ENCODE data around the gene CACNA2D2. TPM values are rescaled to one million over a fixed set of nuclear protein-coding genes. Genes with fewer than 3 reads are reported as not detected.

CACNA2D2 gene
- total RNA-seq, 4 donors from 2014 or later, result 0.31 to 1.7 (median 0.66) TPM

DNA sequence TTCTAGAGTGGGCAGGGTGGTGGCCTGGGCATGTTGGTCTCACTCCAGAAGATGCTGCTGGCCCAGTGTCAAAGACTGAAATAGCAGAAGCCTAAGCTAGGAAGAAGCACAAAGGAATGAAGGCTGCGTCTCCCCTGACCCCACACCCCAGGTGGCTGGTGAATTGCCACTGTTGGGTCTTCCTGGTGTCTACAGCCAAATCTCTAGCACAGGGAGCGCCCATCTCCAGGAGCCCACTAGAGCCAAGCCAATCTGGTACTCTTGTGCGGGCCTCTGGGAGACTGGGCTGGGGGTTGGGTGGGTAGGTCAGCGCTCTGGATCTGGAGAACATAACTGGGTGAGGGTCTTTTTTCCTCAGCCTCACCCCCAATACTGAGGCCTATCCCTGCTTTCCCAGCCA is 176.3 kb downstream of the CACNA2D2 start:
- Histone ChIP-seq H3K4me3 (peak overlapping the region; percentile 91 to 100), H3K27ac (peak overlapping the region in 3 of 4 donors; percentile 88 to 93 (median 92)), H3K36me3 (peaks cover 0 to 54% of the 10 kb centered on the region in 2 donors), H3K9me3 (no peaks in the 10 kb centered on the region), H3K27me3 (no peaks in the 10 kb centered on the region), H3K4me1 (peaks cover 0 to 74% (median 27%) of the 10 kb centered on the region in 3 donors)
- WGBS, 2 donors (ENCODE audit: low coverage in 1 of 2), result no CpG with 5 or more reads among the region's 4 CpGs
- ATAC-seq, result no peak
- TF ChIP-seq POLR2A (IDR thresholded peaks at IDR 0.05) (no peak), POLR2AphosphoS5 (IDR thresholded peaks at IDR 0.05) (no peak), EP300 (IDR thresholded peaks at IDR 0.05) (no peak)
- TF ChIP-seq, protein P1, sequence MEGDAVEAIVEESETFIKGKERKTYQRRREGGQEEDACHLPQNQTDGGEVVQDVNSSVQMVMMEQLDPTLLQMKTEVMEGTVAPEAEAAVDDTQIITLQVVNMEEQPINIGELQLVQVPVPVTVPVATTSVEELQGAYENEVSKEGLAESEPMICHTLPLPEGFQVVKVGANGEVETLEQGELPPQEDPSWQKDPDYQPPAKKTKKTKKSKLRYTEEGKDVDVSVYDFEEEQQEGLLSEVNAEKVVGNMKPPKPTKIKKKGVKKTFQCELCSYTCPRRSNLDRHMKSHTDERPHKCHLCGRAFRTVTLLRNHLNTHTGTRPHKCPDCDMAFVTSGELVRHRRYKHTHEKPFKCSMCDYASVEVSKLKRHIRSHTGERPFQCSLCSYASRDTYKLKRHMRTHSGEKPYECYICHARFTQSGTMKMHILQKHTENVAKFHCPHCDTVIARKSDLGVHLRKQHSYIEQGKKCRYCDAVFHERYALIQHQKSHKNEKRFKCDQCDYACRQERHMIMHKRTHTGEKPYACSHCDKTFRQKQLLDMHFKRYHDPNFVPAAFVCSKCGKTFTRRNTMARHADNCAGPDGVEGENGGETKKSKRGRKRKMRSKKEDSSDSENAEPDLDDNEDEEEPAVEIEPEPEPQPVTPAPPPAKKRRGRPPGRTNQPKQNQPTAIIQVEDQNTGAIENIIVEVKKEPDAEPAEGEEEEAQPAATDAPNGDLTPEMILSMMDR (IDR thresholded peaks at IDR 0.05), result no peak

DNA sequence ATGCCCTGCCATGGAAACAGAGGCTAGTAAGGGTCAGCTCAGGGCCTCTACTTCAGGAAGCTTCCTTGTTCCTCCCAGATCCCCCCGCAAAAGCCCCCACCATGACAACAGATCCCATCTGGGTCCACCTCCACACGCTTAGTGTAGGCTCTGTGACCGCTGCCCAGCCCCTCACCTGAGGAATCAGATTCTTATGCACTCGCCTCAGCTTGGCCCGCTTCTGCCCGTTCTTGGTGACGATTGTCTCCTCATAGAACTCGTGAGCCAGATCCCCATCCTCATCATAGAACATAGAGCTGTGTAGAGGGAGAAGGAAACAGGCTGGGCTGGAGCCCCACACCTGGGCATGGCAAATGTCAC is 177.3 kb downstream of the CACNA2D2 start:
- Histone ChIP-seq H3K27ac (peak overlapping the region in 1 of 4 donors; percentile 97), H3K36me3 (peaks cover 0 to 45% of the 10 kb centered on the region in 2 donors), H3K9me3 (no peaks in the 10 kb centered on the region), H3K4me3 (no peak overlapping the region), H3K4me1 (peaks cover 0 to 74% (median 30%) of the 10 kb centered on the region in 3 donors), H3K27me3 (no peaks in the 10 kb centered on the region)
- WGBS, 2 donors (ENCODE audit: low coverage in 1 of 2), result 80% methylated on average over 1 of the region's 8 CpGs; no CpG with 5 or more reads in 1 of the 2 donors
- no peak for TF ChIP-seq POLR2AphosphoS5 (IDR thresholded peaks at IDR 0.05)
- TF ChIP-seq EP300 (IDR thresholded peaks at IDR 0.05), result no peak
- TF ChIP-seq, protein P1 (IDR thresholded peaks at IDR 0.05), result no peak
- TF ChIP-seq POLR2A (IDR thresholded peaks at IDR 0.05), result no peak
- ATAC-seq, result no peak

DNA sequence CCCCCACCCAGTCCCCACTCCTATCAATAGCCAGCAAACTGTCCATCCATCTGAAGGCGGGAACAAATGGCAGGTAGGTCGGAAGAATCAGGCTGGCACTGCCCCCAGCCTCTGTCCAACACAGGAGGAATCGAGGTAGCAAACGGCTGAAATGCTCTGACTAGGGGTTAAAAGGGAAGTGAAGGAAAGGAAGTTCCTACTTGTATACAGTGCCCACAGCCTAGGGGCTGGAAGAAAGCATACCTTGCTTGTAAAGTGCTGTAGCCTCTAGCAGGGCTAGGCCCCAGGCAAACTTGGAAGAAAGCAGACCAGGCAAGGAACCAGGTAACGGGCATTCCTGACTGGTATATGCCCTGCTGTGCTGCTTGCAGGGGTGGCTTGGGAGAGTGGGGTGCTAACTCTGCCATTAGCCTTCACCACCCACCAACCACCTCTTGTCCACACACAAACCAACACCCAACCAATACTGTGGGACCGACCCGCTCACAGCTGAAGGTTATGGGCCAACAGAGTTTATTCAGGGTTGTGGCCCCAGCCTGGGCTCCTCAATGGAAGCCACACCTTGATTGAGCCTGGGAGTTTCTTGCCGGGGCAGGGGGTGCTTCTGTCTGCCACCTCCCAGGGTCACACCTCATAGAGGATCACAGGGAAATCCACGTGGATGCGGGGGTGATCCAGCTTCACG is 177.8 kb downstream of the CACNA2D2 start:
- H3K36me3 ChIP-seq, result peaks cover 0 to 39% of the 10 kb centered on the region in 2 donors
- no peaks in the 10 kb centered on the region for H3K9me3 ChIP-seq
- TF ChIP-seq POLR2A (IDR thresholded peaks at IDR 0.05) (no peak), EP300 (IDR thresholded peaks at IDR 0.05) (no peak), POLR2AphosphoS5 (IDR thresholded peaks at IDR 0.05) (no peak)
- TF ChIP-seq, protein P1 (IDR thresholded peaks at IDR 0.05), result no peak
- H3K27me3 ChIP-seq, result no peaks in the 10 kb centered on the region
- H3K27ac ChIP-seq, result peak overlapping the region in 3 of 4 donors; percentile 94 to 97 (median 96)
- peaks cover 0 to 77% (median 31%) of the 10 kb centered on the region in 3 donors for H3K4me1 ChIP-seq
- no peak overlapping the region for H3K4me3 ChIP-seq
- 60 to 84% methylated on average over 1 to 5 of the region's 11 CpGs for WGBS, 2 donors (ENCODE audit: low coverage in 1 of 2)
- no peak for ATAC-seq

DNA sequence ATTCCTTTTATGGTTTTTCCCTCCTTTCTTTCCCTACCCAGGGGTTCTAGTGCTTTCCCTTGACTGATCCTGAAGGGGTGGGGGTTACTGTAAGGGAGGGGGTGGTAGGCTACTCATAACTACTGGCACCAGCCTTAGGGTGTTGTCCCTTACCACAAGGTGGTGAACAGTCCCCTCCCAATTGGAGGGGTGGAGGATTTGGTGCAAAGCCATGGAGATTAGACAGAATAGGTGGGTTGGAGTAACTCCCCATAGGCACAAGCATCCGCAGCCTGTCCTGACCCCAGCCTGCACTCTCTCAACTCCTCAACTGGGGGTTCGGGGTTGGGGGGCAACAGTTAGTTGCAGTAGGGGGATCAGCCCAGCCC is 178.3 kb downstream of the CACNA2D2 start:
- peak overlapping the region in 3 of 4 donors; percentile 94 to 97 (median 96) for H3K27ac ChIP-seq
- H3K4me3 ChIP-seq, result no peak overlapping the region
- H3K36me3 ChIP-seq, result peaks cover 0 to 34% of the 10 kb centered on the region in 2 donors
- no CpG with 5 or more reads among the region's 2 CpGs for WGBS, 2 donors (ENCODE audit: low coverage in 1 of 2)
- TF ChIP-seq EP300 (IDR thresholded peaks at IDR 0.05), result no peak
- TF ChIP-seq, protein P1 (IDR thresholded peaks at IDR 0.05), result no peak
- TF ChIP-seq POLR2A (IDR thresholded peaks at IDR 0.05), result no peak
- no peak for TF ChIP-seq POLR2AphosphoS5 (IDR thresholded peaks at IDR 0.05)
- H3K27me3 ChIP-seq, result no peaks in the 10 kb centered on the region
- no peaks in the 10 kb centered on the region for H3K9me3 ChIP-seq
- no peak for ATAC-seq
- H3K4me1 ChIP-seq, result peaks cover 0 to 82% (median 37%) of the 10 kb centered on the region in 3 donors
